ENCODE measurements around the gene MARS2.
A peak's percentile ranks its signal among the peaks of the same experiment; 100 is the strongest.

The MARS2 gene

GRCh38 chr2:197705121-197705911, at the start of gene MARS2:
TSS of gene MARS2 (plus strand) at chr2:197705369. CDS start at chr2:197705406, 37 bp downstream.
- peak; percentile 40 for TF ChIP-seq CTCF (IDR thresholded peaks at IDR 0.05)
- Histone ChIP-seq H3K4me3 (ENCODE audit: low read depth in 1 of 2, low read length in 1 of 2) (peak within 1 kb of the TSS; percentile 81 to 82), H3K4me1 (ENCODE audit: control insufficient read depth in 1 of 2, insufficient read depth in 1 of 2, low read depth in 1 of 2, low read length in 1 of 2) (peaks cover 17 to 26% of the 10 kb centered on the region in 2 experiments), H3K27ac (peak within 1 kb of the TSS; percentile 79), H3K36me3 (no peaks in the 10 kb centered on the region), H3K27me3 (no peaks in the 10 kb centered on the region), H3K9me3 (no peaks in the 10 kb centered on the region)

- no peaks in the 10 kb centered on the region for H3K4me1 ChIP-seq (ENCODE audit: control insufficient read depth in 1 of 2, insufficient read depth in 1 of 2, low read depth in 1 of 2, low read length in 1 of 2)
- no peak for TF ChIP-seq CTCF (IDR thresholded peaks at IDR 0.05)
- H3K27me3 ChIP-seq, result no peaks in the 10 kb centered on the region
- no peak overlapping the region for H3K4me3 ChIP-seq (ENCODE audit: low read depth in 1 of 2, low read length in 1 of 2)
- no peak overlapping the region for H3K27ac ChIP-seq
- no peaks in the 10 kb centered on the region for H3K9me3 ChIP-seq
- no peaks in the 10 kb centered on the region for H3K36me3 ChIP-seq
Observed at GRCh38 chr2:197657562-197657961, 47.6 kb upstream of the MARS2 start.

- Histone ChIP-seq H3K9me3 (no peaks in the 10 kb centered on the region), H3K4me3 (ENCODE audit: low read depth in 1 of 2, low read length in 1 of 2) (no peak overlapping the region), H3K27me3 (no peaks in the 10 kb centered on the region), H3K36me3 (no peaks in the 10 kb centered on the region), H3K27ac (no peak overlapping the region), H3K4me1 (ENCODE audit: control insufficient read depth in 1 of 2, insufficient read depth in 1 of 2, low read depth in 1 of 2, low read length in 1 of 2) (no peaks in the 10 kb centered on the region)
- no peak for TF ChIP-seq CTCF (IDR thresholded peaks at IDR 0.05)
Observed at GRCh38 chr2:197661626-197662025, 43.5 kb upstream of the MARS2 start.

- H3K27ac ChIP-seq, result no peak overlapping the region
- no peaks in the 10 kb centered on the region for H3K4me1 ChIP-seq (ENCODE audit: control insufficient read depth in 1 of 2, insufficient read depth in 1 of 2, low read depth in 1 of 2, low read length in 1 of 2)
- no peaks in the 10 kb centered on the region for H3K27me3 ChIP-seq
- TF ChIP-seq CTCF (IDR thresholded peaks at IDR 0.05), result no peak
- no peaks in the 10 kb centered on the region for H3K36me3 ChIP-seq
- H3K4me3 ChIP-seq (ENCODE audit: low read depth in 1 of 2, low read length in 1 of 2), result no peak overlapping the region
- no peaks in the 10 kb centered on the region for H3K9me3 ChIP-seq
Observed at GRCh38 chr2:197666277-197666676, 38.9 kb upstream of the MARS2 start.

- Histone ChIP-seq H3K9me3 (no peaks in the 10 kb centered on the region), H3K36me3 (no peaks in the 10 kb centered on the region), H3K27me3 (no peaks in the 10 kb centered on the region), H3K4me1 (ENCODE audit: control insufficient read depth in 1 of 2, insufficient read depth in 1 of 2, low read depth in 1 of 2, low read length in 1 of 2) (no peaks in the 10 kb centered on the region), H3K27ac (no peak overlapping the region), H3K4me3 (ENCODE audit: low read depth in 1 of 2, low read length in 1 of 2) (no peak overlapping the region)
- no peak for TF ChIP-seq CTCF (IDR thresholded peaks at IDR 0.05)
Observed at GRCh38 chr2:197668296-197668695, 36.9 kb upstream of the MARS2 start.

Data from neutrophil (primary cell).